Effector CD8-positive, alpha-beta T cell (primary cell): ENCODE data around the gene LMNB1.
"Not testable (repeated sequence)": the region's sequence is repeated elsewhere in the genome, so short reads cannot be mapped to it uniquely, and the experiment has no call there.

Experiments
- DNase-seq: peaks from one replicate; lab custom pipeline; 2025; lab: John Stamatoyannopoulos, UW
- total RNA-seq, 4 experiments: gene quantifications; one replicate each; lab custom pipeline; 2026; lab: John Stamatoyannopoulos, UW

Gene LMNB1
- total RNA-seq = 34.4 to 104 (median 65.2) reads per million in 4 experiments

GRCh38 chr5:126776499-126777256, at the start of gene LMNB1:
TSS of gene LMNB1 (plus strand) at chr5:126777136. CDS start at chr5:126777509, 373 bp downstream.
- peak; percentile 87 for DNase-seq

GRCh38 chr5:126732716-126733115, 44.2 kb upstream of the LMNB1 start:
- no peak for DNase-seq

- DNase-seq = not testable (repeated sequence)
Measured at GRCh38 chr5:126734573-126734972, 42.4 kb upstream of the LMNB1 start.

GRCh38 chr5:126736141-126736540, 40.8 kb upstream of the LMNB1 start:
- no peak for DNase-seq

GRCh38 chr5:126741361-126741760, 35.6 kb upstream of the LMNB1 start:
- DNase-seq = no peak

- no peak for DNase-seq
Measured at GRCh38 chr5:126742425-126742824, 34.5 kb upstream of the LMNB1 start.

GRCh38 chr5:126744836-126745235, 32.1 kb upstream of the LMNB1 start:
- DNase-seq = no peak

GRCh38 chr5:126745259-126745992, 31.5 kb upstream of the LMNB1 start:
- no peak for DNase-seq

GRCh38 chr5:126746290-126746689, 30.6 kb upstream of the LMNB1 start:
- no peak for DNase-seq

- DNase-seq = no peak
Measured at GRCh38 chr5:126752081-126752785, 24.7 kb upstream of the LMNB1 start.

- DNase-seq = no peak
Measured at GRCh38 chr5:126753227-126753626, 23.7 kb upstream of the LMNB1 start.

GRCh38 chr5:126754609-126755008, 22.3 kb upstream of the LMNB1 start:
- no peak for DNase-seq

- DNase-seq = no peak
Measured at GRCh38 chr5:126755593-126755992, 21.3 kb upstream of the LMNB1 start.

- DNase-seq = no peak
Measured at GRCh38 chr5:126757713-126758357, 19.1 kb upstream of the LMNB1 start.

- DNase-seq = no peak
Measured at GRCh38 chr5:126763371-126763770, 13.6 kb upstream of the LMNB1 start.

GRCh38 chr5:126769703-126770102, 7.2 kb upstream of the LMNB1 start:
- no peak for DNase-seq

- not testable (repeated sequence) for DNase-seq
Measured at GRCh38 chr5:126773536-126773935, 3.4 kb upstream of the LMNB1 start.

GRCh38 chr5:126774595-126774994, 2.3 kb upstream of the LMNB1 start:
- not testable (repeated sequence) for DNase-seq

GRCh38 chr5:126777257-126777974, 480 bp downstream of the LMNB1 start:
- DNase-seq = peak; percentile 28

- peak; percentile 85 for DNase-seq
Measured at GRCh38 chr5:126777975-126778674, 1.2 kb downstream of the LMNB1 start.
